ENCODE measurements around the gene USP31. TPM values are rescaled to one million over a fixed set of nuclear protein-coding genes. Genes with fewer than 3 reads are reported as not detected.

Gene USP31
- total and polyA plus RNA-seq, 8 donors, result 1.7 to 18.5 (median 5.8) TPM

GRCh38 chr16:23114131-23114904 lies 34.9 kb downstream of the USP31 start:
- Histone ChIP-seq H3K4me1 (peaks cover 0 to 24% (median 11%) of the 10 kb centered on the region in 4 donors), H3K9me3 (no peaks in the 10 kb centered on the region), H3K36me3 (no peaks in the 10 kb centered on the region), H3K27ac (no peak overlapping the region), H3K4me3 (no peak overlapping the region), H3K27me3 (no peaks in the 10 kb centered on the region)
- no peak for TF ChIP-seq EP300 (IDR thresholded peaks at IDR 0.05)
- TF ChIP-seq POLR2AphosphoS5 (IDR thresholded peaks at IDR 0.05), result no peak
- TF ChIP-seq, protein P1, sequence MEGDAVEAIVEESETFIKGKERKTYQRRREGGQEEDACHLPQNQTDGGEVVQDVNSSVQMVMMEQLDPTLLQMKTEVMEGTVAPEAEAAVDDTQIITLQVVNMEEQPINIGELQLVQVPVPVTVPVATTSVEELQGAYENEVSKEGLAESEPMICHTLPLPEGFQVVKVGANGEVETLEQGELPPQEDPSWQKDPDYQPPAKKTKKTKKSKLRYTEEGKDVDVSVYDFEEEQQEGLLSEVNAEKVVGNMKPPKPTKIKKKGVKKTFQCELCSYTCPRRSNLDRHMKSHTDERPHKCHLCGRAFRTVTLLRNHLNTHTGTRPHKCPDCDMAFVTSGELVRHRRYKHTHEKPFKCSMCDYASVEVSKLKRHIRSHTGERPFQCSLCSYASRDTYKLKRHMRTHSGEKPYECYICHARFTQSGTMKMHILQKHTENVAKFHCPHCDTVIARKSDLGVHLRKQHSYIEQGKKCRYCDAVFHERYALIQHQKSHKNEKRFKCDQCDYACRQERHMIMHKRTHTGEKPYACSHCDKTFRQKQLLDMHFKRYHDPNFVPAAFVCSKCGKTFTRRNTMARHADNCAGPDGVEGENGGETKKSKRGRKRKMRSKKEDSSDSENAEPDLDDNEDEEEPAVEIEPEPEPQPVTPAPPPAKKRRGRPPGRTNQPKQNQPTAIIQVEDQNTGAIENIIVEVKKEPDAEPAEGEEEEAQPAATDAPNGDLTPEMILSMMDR (IDR thresholded peaks at IDR 0.05), result no peak
- TF ChIP-seq POLR2A (IDR thresholded peaks at IDR 0.05), result no peak
- WGBS, 5 donors, result 42 to 56% (median 52%) methylated on average over 7 of the region's 7 CpGs
- intact Hi-C loops (cut with DNase I; ENCODE audit: low total_unique reads), result no loop called here
- DNase-seq, result no peak

- H3K9me3 ChIP-seq, result no peaks in the 10 kb centered on the region
- WGBS, 5 donors, result 71 to 93% (median 89%) methylated on average over 5 of the region's 5 CpGs
- no peaks in the 10 kb centered on the region for H3K36me3 ChIP-seq
- no peak for DNase-seq
- no peak overlapping the region for H3K27ac ChIP-seq
- TF ChIP-seq, protein P1 (IDR thresholded peaks at IDR 0.05), result no peak
- TF ChIP-seq POLR2A (IDR thresholded peaks at IDR 0.05), result no peak
- TF ChIP-seq POLR2AphosphoS5 (IDR thresholded peaks at IDR 0.05), result no peak
- no peak for TF ChIP-seq EP300 (IDR thresholded peaks at IDR 0.05)
- no peaks in the 10 kb centered on the region for H3K27me3 ChIP-seq
- intact Hi-C loops (cut with DNase I; ENCODE audit: low total_unique reads), result no loop called here
- H3K4me1 ChIP-seq, result peaks cover 0 to 16% (median 8%) of the 10 kb centered on the region in 4 donors
- H3K4me3 ChIP-seq, result no peak overlapping the region
Observed at GRCh38 chr16:23113185-23113584, 36.1 kb downstream of the USP31 start.

GRCh38 chr16:23110257-23110899 lies 38.9 kb downstream of the USP31 start:
- TF ChIP-seq POLR2A (IDR thresholded peaks at IDR 0.05) (no peak), POLR2AphosphoS5 (IDR thresholded peaks at IDR 0.05) (no peak), EP300 (IDR thresholded peaks at IDR 0.05) (no peak)
- TF ChIP-seq, protein P1 (IDR thresholded peaks at IDR 0.05), result no peak
- Histone ChIP-seq H3K27ac (no peak overlapping the region), H3K4me3 (no peak overlapping the region), H3K27me3 (no peaks in the 10 kb centered on the region), H3K4me1 (peaks cover 0 to 16% (median 7%) of the 10 kb centered on the region in 4 donors), H3K9me3 (no peaks in the 10 kb centered on the region), H3K36me3 (peaks cover 0 to 21% (median 13%) of the 10 kb centered on the region in 4 donors)
- 92 to 99% (median 97%) methylated on average over 5 of the region's 5 CpGs for WGBS, 5 donors
- DNase-seq, result no peak
- intact Hi-C loops (cut with DNase I; ENCODE audit: low total_unique reads), result no loop called here

DNA sequence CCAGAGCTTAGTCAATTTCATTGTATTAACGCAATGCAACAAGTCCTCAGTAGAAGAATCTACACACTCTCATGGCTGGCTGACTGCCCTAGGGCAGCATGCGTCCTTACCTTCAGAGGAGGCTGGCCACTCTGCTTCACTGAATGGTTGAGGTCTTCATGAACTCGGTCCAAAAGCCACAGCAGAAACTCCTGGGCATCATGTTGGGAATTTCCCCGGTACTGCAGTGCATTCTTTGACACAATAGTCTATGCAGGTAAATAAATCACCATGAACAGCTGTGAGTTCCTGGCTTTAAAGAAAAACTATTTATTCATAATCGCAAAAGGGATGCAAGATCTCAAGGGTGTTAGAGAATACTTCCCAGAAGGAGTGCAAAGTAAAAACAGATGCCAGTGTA lies 41.3 kb downstream of the USP31 start:
- Histone ChIP-seq H3K36me3 (peaks cover 0 to 27% (median 19%) of the 10 kb centered on the region in 4 donors), H3K4me3 (no peak overlapping the region), H3K9me3 (no peaks in the 10 kb centered on the region), H3K27me3 (no peaks in the 10 kb centered on the region), H3K27ac (no peak overlapping the region), H3K4me1 (peaks cover 0 to 12% (median 7%) of the 10 kb centered on the region in 4 donors)
- no peak for DNase-seq
- intact Hi-C loops (cut with DNase I; ENCODE audit: low total_unique reads), result no loop called here
- 75 to 89% (median 84%) methylated on average over 5 of the region's 5 CpGs for WGBS, 5 donors
- TF ChIP-seq, protein P1 (IDR thresholded peaks at IDR 0.05), result no peak
- no peak for TF ChIP-seq EP300 (IDR thresholded peaks at IDR 0.05)
- no peak for TF ChIP-seq POLR2A (IDR thresholded peaks at IDR 0.05)
- no peak for TF ChIP-seq POLR2AphosphoS5 (IDR thresholded peaks at IDR 0.05)
